SK-N-SH (cell line): ENCODE results near the gene VDR.

ENCODE experiments used
- EZH2phosphoT487 ChIP-seq: fragments of 200-600 bp; sonication (generic); IDR thresholded peaks from 2 replicates; pipeline ENCODE4 v1.6.1; 2017; ENCODE audit warnings: low read depth, mixed run types, mild to moderate bottlenecking, antibody characterized with exemption, moderate library complexity, borderline replicate concordance
- RAD21 ChIP-seq: IDR thresholded peaks from 2 replicates; pipeline ENCODE4 v1.6.1; 2012; ENCODE audit warnings: mild to moderate bottlenecking, low read length
- TF ChIP-seq, protein P1 (sequence below): IDR thresholded peaks from 2 replicates; pipeline ENCODE4; 2012
- TF ChIP-seq, protein P2 (sequence below): fragments of 200-600 bp; sonication (generic); IDR thresholded peaks from 2 replicates; pipeline ENCODE4 v1.6.1; 2017; ENCODE audit warnings: antibody characterized with exemption, mild to moderate bottlenecking, moderate library complexity
- TF ChIP-seq, protein P3 (sequence below): fragments of 150-350 bp; IDR thresholded peaks from 2 replicates; pipeline ENCODE4 v1.6.1; 2017; ENCODE audit warnings: antibody characterized with exemption, low read length, low read depth, borderline replicate concordance

DNA sequence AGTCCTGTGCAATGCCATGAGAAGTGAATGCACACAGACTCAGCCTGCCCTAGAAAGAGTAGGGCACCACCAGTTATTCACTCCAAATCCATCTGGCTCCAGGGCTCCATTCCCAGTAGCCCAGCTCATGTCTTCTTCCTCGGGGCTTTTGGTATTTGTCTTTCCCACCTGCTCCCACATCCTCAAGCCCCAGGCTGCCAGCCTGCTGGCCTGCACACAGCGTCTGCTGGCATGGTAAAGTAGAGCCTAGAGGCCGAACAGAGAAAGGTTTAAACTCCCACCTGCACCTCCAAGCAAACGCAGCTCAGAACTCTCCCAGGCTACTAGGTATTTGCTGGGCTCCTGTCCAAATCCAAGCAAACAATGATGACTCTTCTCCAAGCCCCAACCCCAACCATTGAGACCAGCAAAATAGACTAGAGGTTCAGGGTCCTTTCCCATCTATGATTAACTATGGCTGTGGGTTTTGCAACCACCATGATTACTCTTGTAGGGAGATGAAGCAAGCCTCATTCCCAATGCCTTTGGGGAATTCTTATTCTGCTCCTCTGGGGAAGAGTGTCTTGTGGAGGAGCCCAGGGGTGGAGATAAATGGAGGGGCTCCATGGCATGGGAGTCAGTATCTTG, 5.2 kb upstream of the VDR start:
- TF ChIP-seq, protein P1, sequence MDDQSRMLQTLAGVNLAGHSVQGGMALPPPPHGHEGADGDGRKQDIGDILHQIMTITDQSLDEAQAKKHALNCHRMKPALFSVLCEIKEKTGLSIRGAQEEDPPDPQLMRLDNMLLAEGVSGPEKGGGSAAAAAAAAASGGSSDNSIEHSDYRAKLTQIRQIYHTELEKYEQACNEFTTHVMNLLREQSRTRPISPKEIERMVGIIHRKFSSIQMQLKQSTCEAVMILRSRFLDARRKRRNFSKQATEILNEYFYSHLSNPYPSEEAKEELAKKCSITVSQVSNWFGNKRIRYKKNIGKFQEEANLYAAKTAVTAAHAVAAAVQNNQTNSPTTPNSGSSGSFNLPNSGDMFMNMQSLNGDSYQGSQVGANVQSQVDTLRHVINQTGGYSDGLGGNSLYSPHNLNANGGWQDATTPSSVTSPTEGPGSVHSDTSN, result no peak
- TF ChIP-seq EZH2phosphoT487 (no peak), RAD21 (no peak)
- TF ChIP-seq, protein P2, sequence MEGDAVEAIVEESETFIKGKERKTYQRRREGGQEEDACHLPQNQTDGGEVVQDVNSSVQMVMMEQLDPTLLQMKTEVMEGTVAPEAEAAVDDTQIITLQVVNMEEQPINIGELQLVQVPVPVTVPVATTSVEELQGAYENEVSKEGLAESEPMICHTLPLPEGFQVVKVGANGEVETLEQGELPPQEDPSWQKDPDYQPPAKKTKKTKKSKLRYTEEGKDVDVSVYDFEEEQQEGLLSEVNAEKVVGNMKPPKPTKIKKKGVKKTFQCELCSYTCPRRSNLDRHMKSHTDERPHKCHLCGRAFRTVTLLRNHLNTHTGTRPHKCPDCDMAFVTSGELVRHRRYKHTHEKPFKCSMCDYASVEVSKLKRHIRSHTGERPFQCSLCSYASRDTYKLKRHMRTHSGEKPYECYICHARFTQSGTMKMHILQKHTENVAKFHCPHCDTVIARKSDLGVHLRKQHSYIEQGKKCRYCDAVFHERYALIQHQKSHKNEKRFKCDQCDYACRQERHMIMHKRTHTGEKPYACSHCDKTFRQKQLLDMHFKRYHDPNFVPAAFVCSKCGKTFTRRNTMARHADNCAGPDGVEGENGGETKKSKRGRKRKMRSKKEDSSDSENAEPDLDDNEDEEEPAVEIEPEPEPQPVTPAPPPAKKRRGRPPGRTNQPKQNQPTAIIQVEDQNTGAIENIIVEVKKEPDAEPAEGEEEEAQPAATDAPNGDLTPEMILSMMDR, result no peak
- TF ChIP-seq, protein P3, sequence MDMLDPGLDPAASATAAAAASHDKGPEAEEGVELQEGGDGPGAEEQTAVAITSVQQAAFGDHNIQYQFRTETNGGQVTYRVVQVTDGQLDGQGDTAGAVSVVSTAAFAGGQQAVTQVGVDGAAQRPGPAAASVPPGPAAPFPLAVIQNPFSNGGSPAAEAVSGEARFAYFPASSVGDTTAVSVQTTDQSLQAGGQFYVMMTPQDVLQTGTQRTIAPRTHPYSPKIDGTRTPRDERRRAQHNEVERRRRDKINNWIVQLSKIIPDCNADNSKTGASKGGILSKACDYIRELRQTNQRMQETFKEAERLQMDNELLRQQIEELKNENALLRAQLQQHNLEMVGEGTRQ, result no peak
